HG02943 (cell line): ENCODE data around the gene PDIK1L.

ENCODE experiments used
- ATAC-seq: cut with Tn5 transposase; IDR thresholded peaks from one replicate; pipeline ENCODE4 v1.9.1; 2021; ENCODE audit warnings: mild to moderate bottlenecking, low read depth, moderate library complexity; ENCODE audit not compliant: unreplicated experiment

Gene PDIK1L

GRCh38 chr1:26153966-26154532, 42.4 kb downstream of the PDIK1L start:
- ATAC-seq, result no peak

GRCh38 chr1:26154750-26155149, 43.1 kb downstream of the PDIK1L start:
- ATAC-seq, result no peak

GRCh38 chr1:26155370-26156284, 44.0 kb downstream of the PDIK1L start:
- no peak for ATAC-seq

- no peak for ATAC-seq
These were observed 44.8 kb downstream of the PDIK1L start for GRCh38 chr1:26156285-26157038.

- no peak for ATAC-seq
These were observed 46.8 kb downstream of the PDIK1L start for GRCh38 chr1:26158271-26158907.

DNA sequence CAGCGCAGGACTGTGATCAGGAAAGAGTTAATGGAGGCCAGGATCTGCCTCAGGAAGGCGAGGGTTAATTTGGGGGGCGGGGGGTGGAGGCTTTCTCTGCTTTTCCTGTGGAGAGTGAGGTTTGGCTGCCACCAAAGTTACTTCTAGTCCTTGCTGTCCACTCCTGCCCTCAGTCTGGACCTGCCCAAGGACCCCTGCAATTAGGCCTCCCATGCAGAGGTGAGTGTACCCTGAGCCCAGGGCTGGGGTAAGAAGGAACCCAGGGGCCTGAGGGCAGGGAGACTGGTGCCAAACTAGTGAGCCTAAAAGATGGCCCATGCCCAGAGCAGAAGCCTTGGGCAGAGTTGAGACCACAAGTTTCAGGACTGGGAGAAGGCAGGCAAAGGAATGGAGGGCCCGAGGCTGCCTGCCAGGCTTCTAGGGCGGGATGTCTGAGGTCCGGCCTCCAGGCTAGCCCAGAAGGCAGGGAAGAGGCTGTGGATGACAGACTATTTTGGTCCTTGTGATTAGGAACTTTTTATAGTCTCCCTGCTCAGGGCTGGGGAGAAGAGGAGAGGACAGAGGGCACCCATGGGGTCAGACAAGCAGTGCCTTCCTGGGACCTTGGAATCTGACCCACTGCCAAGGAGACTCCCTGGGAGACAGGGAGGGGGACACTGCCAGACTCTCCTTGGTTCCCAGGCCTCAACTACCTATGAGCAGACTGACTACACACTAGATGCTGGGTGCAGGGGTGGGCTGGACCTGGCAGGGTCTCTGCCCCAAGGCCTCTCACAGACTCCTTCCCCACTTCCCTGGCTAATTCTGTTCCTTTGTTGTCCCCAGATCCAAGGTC, 47.5 kb downstream of the PDIK1L start, which contains the start of gene FAM110D:
Gene FAM110D (plus strand): TSS at position 172 of the 835 bp plus-strand sequence. CDS start 2,213 bp downstream, outside the sequence.
- ATAC-seq, result no peak

- no peak for ATAC-seq
These were observed 48.1 kb downstream of the PDIK1L start for GRCh38 chr1:26159743-26160039.

DNA sequence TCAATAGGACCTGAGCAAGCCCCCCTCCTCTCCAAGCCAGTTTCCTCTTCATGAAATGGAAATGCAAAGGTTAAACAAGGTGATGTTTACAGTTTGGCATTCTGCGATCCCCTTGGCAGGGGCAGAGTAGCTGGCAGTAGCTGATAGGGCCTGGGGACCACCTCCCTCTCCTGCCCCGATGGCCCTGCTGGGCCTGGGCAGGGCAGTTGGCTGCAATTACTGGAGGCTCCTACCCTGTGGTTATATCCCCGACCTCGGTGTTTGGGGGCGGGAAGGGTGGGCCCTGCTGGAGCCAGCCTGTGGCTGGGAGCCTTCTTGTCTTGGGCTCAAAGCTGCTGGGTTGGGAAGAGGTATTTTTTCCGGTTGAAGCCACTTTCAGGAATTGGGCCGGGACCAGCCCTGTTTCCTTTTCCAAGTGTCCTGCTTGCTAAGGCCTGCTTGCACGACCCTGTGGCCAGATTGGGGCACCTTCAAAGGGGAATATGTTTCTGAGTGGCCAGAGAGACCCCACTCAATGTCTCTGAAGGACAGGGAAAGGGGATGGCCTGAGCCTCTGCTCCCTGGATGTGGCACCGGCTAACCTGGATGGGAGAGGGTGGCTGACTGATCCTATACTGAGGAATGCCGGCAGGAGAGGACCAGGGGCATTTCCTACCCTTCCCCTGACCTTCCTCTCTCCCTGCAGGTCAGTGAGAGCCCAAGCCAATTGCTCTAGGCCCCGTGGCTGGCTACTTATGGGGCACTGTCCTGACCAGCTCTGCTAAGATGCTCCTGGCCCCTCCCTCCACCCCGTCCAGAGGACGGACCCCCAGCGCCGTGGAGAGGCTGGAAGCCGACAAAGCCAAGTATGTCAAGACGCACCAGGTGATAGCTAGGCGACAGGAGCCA, 49.1 kb downstream of the PDIK1L start:
- ATAC-seq, result no peak

DNA sequence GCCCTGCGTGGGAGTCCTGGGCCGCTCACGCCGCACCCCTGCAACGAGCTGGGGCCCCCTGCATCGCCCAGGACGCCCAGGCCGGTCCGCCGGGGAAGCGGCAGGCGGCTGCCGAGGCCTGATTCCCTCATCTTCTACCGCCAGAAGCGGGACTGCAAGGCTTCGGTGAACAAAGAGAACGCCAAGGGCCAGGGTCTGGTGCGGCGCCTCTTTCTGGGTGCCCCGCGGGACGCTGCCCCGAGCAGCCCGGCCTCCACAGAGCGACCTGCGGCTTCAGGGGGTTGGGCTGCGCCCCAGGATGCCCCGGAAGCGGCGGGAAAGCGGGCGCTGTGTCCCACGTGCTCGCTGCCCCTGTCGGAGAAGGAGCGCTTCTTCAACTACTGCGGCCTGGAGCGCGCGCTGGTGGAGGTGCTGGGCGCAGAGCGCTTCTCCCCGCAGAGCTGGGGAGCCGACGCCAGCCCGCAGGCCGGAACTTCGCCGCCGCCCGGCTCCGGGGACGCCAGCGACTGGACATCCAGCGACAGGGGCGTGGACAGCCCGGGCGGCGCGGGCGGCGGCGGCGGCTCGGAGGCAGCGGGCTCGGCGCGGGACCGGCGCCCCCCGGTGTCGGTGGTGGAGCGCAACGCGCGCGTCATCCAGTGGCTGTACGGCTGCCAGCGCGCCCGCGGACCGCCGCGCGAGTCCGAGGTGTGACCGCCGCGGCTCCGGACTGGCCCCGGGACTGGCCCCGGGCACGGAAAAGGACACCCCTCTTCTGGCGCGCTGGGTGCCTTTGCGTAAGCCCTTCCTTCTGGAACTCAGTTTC, 50.0 kb downstream of the PDIK1L start:
- no peak for ATAC-seq

GRCh38 chr1:26162220-26162709, 50.6 kb downstream of the PDIK1L start:
- no peak for ATAC-seq

GRCh38 chr1:26163684-26164035, 52.0 kb downstream of the PDIK1L start:
- no peak for ATAC-seq

- ATAC-seq, result no peak
These were observed 52.6 kb downstream of the PDIK1L start for GRCh38 chr1:26164036-26164860.

DNA sequence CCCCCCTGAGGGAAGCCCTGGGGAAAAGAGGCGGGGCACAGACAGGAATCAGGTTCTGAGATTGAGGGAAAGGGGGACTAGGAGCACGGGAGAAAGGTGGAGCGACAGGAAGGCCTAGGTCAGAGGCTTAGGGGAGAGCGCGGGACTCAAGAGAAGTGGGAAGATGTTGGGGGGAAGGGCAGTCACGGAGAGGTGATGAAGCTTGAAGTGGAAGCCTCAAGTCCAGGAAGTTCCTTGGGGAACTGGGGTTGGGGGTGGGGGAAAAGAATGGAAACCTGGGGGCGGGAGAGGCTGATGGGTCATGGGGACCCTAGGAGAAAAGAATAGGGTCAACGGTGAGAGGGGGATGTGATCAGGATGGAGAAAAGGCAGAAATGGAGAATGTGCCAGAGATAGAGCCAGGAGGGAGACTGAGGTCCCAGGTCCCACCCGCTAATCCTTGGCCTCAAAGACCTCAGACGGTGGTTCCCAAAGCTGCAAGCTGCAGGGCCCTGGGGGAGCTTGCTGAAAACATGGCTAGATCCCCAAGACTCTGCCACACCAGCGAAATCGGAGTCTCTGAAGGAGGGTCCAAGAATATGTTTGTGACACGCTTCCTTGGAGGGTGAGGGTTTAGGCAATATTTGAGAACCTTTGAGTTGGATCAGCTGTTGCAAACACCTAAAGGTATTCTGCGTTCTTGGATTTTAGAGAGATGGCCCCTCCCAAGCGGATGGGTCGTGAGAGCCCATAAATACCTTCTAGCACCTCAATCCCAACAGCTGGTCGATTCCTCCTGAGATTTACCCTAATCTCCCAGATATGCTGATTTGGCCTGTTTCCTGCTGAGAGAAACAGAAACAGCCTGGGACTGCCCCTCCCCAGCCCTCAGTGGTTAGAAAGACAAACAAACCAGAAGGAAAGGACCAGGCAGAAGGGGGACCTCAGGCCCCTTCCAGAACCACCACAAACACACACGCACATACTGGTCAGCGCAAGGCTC, 53.5 kb downstream of the PDIK1L start:
- ATAC-seq, result no peak

- no peak for ATAC-seq
These were observed 55.2 kb downstream of the PDIK1L start for GRCh38 chr1:26166719-26167281.

- ATAC-seq, result no peak
These were observed 57.0 kb downstream of the PDIK1L start, which contains the start of gene C1orf232 for GRCh38 chr1:26168410-26169197. Gene C1orf232, minus strand, starts transcription at chr1:26168963. Its CDS starts 464 bp downstream, at chr1:26168499.
